GM13976 (cell line): ENCODE results near the gene EHHADH.
A peak's percentile ranks its signal among the peaks of the same experiment; 100 is the strongest.
"Not testable (repeated sequence)": the region's sequence is repeated elsewhere in the genome, so short reads cannot be mapped to it uniquely, and the experiment has no call there.

Experiments
- DNase-seq: peaks from one replicate; pipeline ENCODE4 v3.0.0; 2012; ENCODE audit warnings: low spot score
- in situ Hi-C: fragments of 300-500 bp; cut with MboI; formaldehyde crosslinking; loops from one replicate; pipeline ENCODE4 v1.12.0; 2022; ENCODE audit warnings: low sequenced_read_pairs, mixed read lengths, inconsistent platforms; ENCODE audit not compliant: unreplicated experiment
- TF ChIP-seq, protein P1 (sequence below): IDR thresholded peaks from 2 replicates; pipeline ENCODE4 v1.5.1; 2012; ENCODE audit warnings: borderline replicate concordance, mild to moderate bottlenecking; ENCODE audit not compliant: insufficient read depth; ENCODE audit errors: extremely low read depth, missing control alignments, control extremely low read depth

EHHADH gene

DNA sequence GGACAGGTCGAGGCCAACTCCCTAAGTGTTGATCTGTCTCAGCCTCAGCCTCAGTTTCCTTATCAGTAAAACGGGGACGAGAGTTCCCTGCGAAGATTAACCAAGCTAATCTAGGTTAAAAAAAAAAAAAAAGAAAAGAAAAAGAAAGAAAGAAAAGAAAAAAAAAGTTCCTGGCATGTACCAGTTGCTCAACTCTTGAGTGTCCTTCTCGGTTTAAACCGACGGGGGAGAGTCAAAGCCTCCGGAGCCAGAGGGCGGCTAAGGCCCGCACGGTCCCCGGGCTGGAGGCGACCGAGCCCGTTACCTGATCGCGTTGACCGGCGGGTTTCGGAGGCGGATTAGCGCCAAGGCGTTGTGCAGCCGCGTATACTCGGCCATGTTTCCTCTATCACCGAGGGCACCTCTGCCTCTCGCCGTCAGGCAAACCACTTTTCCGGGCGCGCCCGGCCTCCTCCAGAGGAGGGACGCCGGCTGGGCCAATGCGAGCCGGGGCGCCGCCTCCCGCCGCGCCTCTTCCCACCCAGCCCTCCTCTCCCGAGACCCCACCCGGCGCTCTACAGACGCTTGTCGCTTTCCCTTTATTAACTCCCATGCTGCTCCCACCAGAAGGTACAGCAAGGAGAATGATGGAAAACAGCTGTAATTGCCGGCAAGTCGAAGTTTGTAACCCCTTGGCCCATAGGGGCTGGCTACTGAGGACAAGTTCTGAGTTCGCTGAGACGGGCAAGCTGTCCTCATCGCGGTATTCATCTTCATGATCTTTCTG lies at the start of gene EHHADH:
EHHADH (minus strand) TSS at position 405 of the 766 bp plus-strand sequence; CDS start at position 378, 27 bp downstream.
- TF ChIP-seq, protein P1, sequence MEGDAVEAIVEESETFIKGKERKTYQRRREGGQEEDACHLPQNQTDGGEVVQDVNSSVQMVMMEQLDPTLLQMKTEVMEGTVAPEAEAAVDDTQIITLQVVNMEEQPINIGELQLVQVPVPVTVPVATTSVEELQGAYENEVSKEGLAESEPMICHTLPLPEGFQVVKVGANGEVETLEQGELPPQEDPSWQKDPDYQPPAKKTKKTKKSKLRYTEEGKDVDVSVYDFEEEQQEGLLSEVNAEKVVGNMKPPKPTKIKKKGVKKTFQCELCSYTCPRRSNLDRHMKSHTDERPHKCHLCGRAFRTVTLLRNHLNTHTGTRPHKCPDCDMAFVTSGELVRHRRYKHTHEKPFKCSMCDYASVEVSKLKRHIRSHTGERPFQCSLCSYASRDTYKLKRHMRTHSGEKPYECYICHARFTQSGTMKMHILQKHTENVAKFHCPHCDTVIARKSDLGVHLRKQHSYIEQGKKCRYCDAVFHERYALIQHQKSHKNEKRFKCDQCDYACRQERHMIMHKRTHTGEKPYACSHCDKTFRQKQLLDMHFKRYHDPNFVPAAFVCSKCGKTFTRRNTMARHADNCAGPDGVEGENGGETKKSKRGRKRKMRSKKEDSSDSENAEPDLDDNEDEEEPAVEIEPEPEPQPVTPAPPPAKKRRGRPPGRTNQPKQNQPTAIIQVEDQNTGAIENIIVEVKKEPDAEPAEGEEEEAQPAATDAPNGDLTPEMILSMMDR: no peak
- peak; percentile 80 for DNase-seq
- in situ Hi-C loops: no loop called here

DNA sequence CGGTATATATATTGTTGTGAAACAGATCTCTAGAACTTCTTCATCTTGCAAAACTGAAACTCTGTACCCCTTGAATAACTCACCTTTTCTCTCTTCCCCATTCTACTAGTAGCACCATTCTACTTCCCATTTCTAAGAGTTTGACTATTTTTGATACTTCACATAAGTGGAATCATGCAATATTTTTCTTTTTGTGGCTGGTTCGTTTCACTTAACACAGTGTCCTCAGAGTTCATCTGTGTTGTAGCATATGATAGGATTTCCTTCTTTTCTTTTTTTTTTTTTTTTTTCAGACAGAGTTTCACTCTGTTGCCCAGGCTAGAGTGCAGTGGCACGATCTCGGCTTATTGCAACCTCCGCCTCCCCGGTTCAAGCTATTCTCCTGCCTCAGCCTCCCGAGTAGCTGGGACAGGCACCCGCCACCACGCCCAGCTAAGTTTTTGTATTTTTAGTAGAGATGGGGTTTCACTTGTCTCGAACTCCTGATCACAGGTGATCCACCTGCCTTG lies 46.1 kb upstream of the EHHADH start:
- in situ Hi-C loops: not testable (repeated sequence)
- DNase-seq: peak; percentile 44

DNA sequence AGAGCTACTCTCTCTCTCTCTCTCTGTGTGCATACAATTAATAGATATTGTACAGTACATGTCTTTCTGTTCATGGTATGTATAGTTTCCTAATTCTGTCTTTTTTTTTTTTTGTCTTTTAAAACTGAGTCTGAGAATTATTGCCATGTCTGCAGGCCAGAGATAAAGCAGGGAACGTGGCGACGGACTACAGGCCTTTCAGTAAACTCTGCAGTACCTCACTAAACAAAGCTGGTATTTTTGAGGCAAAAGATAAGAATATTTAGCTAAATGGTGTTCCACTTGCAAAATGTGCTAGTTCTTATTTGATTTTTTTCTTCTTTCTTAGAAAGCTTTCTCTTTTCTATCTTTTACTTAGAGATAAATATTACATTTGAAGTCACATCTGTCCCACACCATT lies 44.0 kb upstream of the EHHADH start:
- in situ Hi-C loops: no loop called here
- DNase-seq: no peak
- TF ChIP-seq, protein P1: no peak

DNA sequence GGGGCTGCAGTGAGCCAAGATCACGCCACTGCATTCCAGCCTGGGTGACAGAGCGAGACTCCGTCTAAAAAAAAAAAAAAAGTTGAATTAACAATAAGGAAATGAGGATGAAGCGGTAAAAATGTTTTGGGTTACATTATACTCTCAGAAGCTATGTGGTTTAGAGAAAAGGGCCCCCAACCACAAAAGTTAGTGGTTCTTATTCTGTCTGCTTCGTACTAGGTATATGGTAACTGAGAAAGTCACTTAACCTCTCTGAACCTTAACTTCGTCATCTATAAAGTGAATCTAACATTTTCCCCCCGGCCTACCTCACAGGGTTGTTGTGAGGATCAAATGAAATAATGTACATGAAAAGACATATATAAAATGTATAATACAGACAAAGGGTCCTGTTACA lies 38.4 kb upstream of the EHHADH start:
- TF ChIP-seq, protein P1: no peak
- in situ Hi-C loops: no loop called here
- no peak for DNase-seq

DNA sequence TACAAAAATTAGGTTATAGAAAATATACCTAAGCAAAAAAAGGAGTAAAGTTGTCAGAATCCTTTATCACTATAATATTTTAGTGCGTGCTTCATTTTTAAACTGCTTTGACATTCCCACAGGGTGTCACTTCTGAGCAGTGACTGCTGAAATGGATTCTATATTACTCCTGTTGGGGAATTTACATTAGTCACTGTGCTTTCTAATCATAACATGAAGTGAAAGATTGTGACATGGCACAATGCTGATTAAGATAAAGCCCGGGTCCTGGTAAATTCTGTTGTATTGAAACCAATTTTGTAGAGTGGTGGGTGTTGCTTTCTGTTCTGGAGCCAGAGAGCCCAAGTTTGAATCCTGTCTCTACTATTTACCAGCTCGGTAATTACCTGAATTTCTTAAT lies 36.4 kb upstream of the EHHADH start:
- in situ Hi-C loops: no loop called here
- DNase-seq: peak; percentile 44
- TF ChIP-seq, protein P1: no peak

DNA sequence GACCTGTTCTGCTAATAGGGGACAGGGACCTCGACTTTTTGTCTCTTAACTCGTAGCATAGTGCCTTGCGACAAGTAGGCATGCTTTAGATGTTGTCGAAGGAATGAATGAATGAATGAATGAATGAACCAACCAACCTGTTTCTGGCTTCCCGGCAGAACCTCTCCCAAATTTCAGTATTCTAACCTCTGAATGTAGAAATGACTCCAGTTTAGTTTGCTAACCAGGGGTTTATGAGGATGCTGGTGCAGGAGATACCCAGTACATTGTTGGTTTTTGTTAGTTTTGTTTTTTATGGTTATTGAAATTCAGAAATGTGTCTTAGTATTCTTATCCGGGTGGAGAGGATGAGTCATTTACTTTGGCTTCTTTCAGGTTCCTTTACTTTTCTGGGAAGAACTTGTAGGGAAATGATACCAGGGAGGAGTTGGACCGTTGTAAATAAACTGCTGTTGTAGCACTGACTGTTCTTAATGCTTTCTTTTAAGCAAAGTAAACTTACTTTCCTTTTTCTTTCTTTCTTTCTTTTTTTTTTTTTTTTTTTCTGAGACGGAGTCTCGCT lies 29.6 kb upstream of the EHHADH start:
- DNase-seq: no peak
- TF ChIP-seq, protein P1: no peak
- in situ Hi-C loops: no loop called here
